OCI-LY3 (cell line): ENCODE results near the gene RBM25.

ENCODE experiments used
- CTCF ChIP-seq: fragments of 200-600, 300-600 bp; sonication (generic); IDR thresholded peaks from 2 replicates; pipeline ENCODE4 v1.5.1; 2014; ENCODE audit warnings: antibody characterized with exemption, low read length, low read depth
- EZH2phosphoT487 ChIP-seq: fragments of 200-600 bp; shearing (Covaris generic); IDR thresholded peaks from 2 replicates; pipeline ENCODE4 v1.6.1; 2018; ENCODE audit warnings: antibody characterized with exemption, mixed run types, low read depth

DNA sequence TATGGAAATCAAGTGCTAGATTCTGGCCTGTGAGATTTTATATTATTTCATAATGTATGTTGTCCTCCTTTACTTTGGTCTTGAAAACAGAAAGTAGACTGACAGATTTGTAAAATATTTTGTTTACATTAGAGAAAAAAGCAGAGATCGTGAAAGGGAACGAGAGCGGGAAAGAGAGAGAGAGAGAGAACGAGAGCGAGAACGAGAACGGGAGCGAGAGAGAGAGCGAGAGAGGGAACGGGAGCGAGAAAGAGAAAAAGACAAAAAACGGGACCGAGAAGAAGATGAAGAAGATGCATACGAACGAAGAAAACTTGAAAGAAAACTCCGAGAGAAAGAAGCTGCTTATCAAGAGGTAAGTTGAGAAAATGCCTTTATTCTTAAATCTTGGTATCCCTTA, 47.4 kb downstream of the RBM25 start:
- no peak for TF ChIP-seq CTCF
- TF ChIP-seq EZH2phosphoT487: no peak
